Anterior cingulate cortex (tissue), 58 donors: Measurements from ENCODE around the gene EHBP1.

ENCODE experiments used
- DNase-seq, 58 donors: peaks; one replicate each; lab custom pipeline; 2025; lab: John Stamatoyannopoulos, UW

The EHBP1 gene

GRCh38 chr2:62774555-62775366 lies 69.2 kb downstream of the EHBP1 start:
- DNase-seq, result peak in 2 of 58 donors; percentile 5 to 8

- no peak for DNase-seq
These were observed 69.8 kb downstream of the EHBP1 start for GRCh38 chr2:62775367-62775668.

- no peak for DNase-seq
These were observed 78.2 kb downstream of the EHBP1 start for GRCh38 chr2:62783679-62784078.

DNA sequence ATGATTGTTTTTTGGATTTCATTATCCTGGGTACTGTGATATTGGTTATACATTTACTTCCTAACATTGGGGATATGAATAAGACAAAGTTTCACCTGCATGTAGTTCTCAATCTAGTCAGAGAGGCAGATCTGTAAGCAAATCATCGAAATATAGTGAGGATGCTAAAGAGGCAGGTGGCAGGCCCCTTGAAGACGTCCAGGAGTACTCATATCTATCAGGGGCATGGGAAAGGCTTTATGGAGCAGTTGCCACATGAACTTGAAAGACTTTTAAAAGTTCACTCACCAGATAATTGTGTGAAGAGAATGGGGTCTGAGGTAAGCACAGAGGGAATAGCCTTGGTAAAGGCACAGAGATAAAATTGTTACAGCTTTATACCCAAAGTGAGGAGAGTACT lies 78.8 kb downstream of the EHBP1 start:
- no peak for DNase-seq

DNA sequence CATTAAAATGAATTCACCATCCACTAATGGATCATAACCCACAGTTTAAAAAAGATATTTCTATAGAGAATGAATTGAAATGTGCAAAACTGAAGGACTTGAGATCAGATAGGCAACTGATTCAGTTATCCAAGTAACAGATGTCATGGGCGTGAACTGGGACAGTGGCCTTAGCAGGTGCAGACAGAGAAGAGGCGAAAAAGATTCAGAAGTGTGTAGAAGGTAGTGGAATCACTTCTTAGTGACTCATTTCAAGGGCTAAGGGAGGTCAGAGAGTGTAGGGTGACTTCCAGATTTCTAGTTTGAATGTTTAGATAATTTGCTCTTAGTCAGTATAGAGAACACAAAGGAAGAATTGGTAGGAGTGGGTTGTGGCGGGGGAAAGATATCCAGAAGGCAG lies 79.7 kb downstream of the EHBP1 start:
- DNase-seq, result no peak

- DNase-seq, result no peak
These were observed 80.5 kb downstream of the EHBP1 start for GRCh38 chr2:62785810-62786597.

- peak in 2 of 58 donors; percentile 9 to 28 for DNase-seq
These were observed 81.9 kb downstream of the EHBP1 start for GRCh38 chr2:62787386-62787785.

DNA sequence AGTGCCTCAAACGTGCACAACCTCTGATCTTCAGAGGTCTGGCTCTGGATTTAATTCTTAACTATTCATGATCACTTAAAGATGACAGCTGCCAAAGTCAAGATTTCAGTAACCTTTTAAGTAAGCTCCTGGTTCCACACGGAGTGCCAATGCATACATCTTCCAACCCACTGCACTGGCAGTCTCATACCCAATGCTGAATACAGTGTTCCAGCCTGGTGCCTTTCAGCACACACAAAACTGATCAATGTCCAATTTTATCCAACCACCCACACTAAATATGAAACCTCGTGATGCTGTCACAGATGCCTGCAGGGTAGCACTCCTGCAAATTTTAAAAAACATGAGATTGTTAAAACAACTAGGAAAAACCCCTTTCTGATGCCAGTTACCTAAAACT lies 84.0 kb downstream of the EHBP1 start:
- DNase-seq, result peak in 15 of 58 donors; percentile 1 to 54 (median 5)

- DNase-seq, result no peak
These were observed 84.4 kb downstream of the EHBP1 start for GRCh38 chr2:62789918-62790317.

GRCh38 chr2:62792408-62792807 lies 86.9 kb downstream of the EHBP1 start:
- no peak for DNase-seq

GRCh38 chr2:62793213-62793612 lies 87.7 kb downstream of the EHBP1 start:
- no peak for DNase-seq

GRCh38 chr2:62794791-62795190 lies 89.3 kb downstream of the EHBP1 start:
- no peak for DNase-seq

DNA sequence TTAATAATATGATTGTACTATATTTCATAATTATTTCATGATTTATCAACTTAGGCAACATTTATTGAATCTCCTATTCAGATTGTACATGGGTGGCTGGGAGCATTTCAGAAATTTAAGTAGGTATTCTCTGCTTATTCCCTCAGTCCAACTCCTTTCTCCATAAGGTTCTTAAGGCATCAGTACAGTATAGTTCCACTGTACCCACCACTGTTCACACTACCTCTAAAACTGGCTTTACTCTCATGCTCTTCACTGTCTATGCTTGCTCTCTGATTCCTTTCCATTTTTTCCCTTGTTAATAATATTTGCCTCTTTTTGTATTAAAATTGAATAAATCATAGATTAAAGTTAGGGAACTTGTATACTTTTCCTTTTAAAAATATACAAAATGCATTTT lies 89.8 kb downstream of the EHBP1 start:
- no peak for DNase-seq

- DNase-seq, result no peak
These were observed 91.6 kb downstream of the EHBP1 start for GRCh38 chr2:62797107-62797506.

- no peak for DNase-seq
These were observed 95.1 kb downstream of the EHBP1 start for GRCh38 chr2:62800618-62801017.

- no peak for DNase-seq
These were observed 95.6 kb downstream of the EHBP1 start for GRCh38 chr2:62801110-62801509.

DNA sequence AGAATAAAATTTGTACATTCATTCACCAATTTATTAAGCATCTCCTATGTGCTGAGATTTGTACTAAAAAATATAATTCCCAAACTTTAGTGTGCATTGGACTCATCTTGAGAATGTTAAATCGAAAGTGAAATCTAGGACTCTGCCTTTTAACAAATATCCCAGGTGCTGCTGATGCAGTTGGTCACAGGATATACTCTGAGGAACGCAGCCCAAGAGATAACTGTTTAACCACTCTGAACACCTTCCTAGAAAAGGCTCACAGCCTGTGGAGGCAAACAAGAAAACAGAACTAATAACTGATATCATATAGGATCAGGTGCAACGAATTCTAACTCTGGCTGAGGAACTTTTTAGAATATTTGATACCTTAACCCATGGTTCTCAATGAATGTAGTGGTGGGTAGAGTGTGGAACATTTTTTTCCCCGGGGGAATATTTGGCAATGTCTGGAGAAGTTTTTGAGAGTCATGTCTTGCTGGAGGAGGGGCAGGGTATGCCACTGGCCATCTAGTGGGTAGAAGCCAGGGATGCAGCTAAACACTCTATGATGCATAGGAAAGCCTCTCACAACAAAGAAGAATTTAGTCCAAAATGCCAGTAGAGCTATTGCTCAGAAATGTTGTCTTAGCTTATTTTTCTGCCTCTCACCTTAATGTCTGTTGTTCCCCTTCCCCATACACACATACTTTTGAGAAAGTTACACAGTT lies 96.5 kb downstream of the EHBP1 start:
- no peak for DNase-seq

DNA sequence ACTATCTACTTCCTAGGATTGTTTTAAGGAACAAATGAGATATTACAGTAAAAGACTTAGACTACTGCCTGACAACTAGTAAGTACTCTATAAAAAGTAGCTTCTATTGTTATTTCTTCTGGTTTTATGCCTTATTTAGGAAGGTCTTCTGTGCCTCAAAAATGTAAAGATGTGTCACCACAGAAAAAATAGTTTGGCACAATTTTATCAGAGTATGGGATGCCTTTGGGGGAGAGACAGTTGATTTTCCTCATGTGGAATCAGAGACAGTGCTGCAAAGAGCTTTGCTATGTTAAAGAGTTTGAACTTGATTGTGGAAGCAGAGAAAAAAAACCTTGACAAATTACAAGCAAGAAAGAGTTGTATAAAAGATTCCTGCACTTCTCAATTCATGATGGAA lies 98.4 kb downstream of the EHBP1 start:
- DNase-seq, result no peak

DNA sequence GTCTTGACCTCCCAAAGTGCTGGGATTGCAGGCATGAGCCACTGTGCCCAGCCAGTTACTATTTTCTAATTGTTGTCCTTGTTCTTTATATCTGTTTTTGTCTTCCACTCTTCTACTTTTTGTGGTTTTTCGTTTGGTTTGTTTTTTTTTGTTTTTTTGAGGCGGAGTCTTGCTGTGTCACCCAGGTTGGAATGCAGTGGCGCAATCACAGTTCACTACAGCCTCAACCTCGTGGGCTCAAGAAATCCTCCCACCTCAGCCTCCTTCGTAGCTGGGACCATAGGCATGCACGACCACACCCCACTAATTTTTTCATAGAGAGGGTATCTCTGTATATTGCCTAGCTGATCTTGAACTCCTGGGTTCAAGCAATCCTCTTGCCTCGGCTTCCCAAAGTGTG lies 100.7 kb downstream of the EHBP1 start:
- DNase-seq, result no peak

GRCh38 chr2:62808554-62808953 lies 103.0 kb downstream of the EHBP1 start:
- no peak for DNase-seq

DNA sequence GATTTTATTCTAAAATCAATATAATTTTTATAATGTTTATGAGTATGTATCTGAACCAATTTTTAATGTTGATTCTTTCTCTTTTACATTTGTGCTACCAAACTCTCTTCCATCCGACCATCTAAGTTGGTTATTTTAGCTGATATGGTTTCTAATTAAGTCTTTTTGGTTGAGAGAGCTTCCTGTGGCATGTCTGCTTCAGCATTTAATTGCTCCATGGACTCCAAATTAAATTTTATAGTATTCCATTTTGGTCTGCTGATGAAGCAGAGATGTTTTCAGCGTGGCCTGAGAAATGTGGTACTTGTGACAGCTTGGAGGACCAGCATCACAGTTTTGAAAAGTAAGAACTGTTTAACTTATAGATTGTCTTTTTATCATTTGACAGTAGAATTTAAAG lies 105.6 kb downstream of the EHBP1 start:
- DNase-seq, result no peak
